ENCODE results near the gene TRIP13. TPM values are rescaled to one million over a fixed set of nuclear protein-coding genes. Genes with fewer than 3 reads are reported as not detected.
A peak's percentile ranks its signal among the peaks of the same experiment; 100 is the strongest.
"Not testable (repeated sequence)": the region's sequence is repeated elsewhere in the genome, so short reads cannot be mapped to it uniquely, and the experiment has no call there.

The TRIP13 gene
- total RNA-seq, 1 experiment from 2014 or later = 42.6 TPM

DNA sequence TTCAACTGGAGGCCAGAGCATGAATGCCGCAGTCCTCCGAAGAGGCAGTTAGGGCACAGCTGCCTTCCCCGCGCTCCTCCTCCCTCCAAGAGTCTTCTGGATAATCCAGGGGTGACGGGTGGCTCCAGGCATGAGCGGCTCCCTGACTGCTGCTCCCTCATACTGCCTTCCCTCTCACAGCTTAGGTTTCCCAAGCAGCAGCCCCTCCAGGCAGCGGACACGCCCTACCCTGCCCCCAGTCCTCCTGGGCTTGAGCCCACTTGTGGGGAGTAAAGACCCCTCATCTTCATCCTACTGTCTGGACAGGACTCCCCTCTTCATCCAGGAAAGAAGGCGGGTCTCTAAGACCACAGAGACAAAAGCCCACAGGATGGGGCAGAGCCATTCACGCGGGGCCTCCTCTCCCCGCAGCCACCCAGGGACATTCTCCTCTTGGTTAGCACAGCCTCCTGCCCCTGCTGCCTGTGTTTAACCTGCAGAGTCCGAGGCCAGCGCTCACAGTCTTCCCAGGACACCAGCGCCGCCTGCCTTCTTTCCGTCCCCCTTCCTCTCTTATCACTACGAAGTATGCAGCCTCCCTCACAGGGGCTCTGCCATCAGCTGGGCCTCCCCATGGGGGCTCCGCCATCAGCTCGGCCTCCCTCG, 47.5 kb upstream of the TRIP13 start:
- H3K4me1 Mint-ChIP-seq; H3K18ac ChIP-seq (ENCODE audit: insufficient read length, low read depth, low read length); H2BK120ac ChIP-seq (ENCODE audit: low read depth, low read length, poor library complexity, severe bottlenecking); H3K4me1 ChIP-seq (ENCODE audit: insufficient read depth, low read length); H3T11ph ChIP-seq (ENCODE audit: low read length); H3K14ac ChIP-seq (ENCODE audit: insufficient read depth, low read length); H3K27me3 ChIP-seq (ENCODE audit: insufficient read depth, low read length); H3K4ac ChIP-seq (ENCODE audit: low read depth, low read length); H4K5ac ChIP-seq (ENCODE audit: insufficient read length, low read depth, low read length); H2BK5ac ChIP-seq (ENCODE audit: insufficient read length, low read length); H3K56ac ChIP-seq (ENCODE audit: insufficient read length, low read depth, low read length); H3K4me2 ChIP-seq (ENCODE audit: insufficient read depth, insufficient read length, low read length); H3K9ac ChIP-seq (ENCODE audit: extremely low read depth, insufficient read length, low read length); H3K9me3 ChIP-seq (ENCODE audit: control insufficient read depth, low read depth, low read length); H3K9me3 Mint-ChIP-seq; H2AK5ac ChIP-seq (ENCODE audit: insufficient read length, low read length); H2BK15ac ChIP-seq (ENCODE audit: low read depth, low read length); DNase-seq; H3K27ac ChIP-seq (ENCODE audit: insufficient read length, low read depth, low read length); H3K23me2 ChIP-seq (ENCODE audit: insufficient read length, low read depth, low read length, poor library complexity, severe bottlenecking); H4K8ac ChIP-seq (replicated peaks; ENCODE audit: insufficient read length, low read depth, low read length); H3K27me3 Mint-ChIP-seq (ENCODE audit: low read depth); H2AFZ ChIP-seq (ENCODE audit: low read length); H4K20me1 ChIP-seq (ENCODE audit: control insufficient read depth, insufficient read depth, insufficient read length); H3K23ac ChIP-seq (ENCODE audit: insufficient read length, low read depth, low read length); H2BK12ac ChIP-seq (ENCODE audit: insufficient read length, low read depth, low read length); H3K79me1 ChIP-seq (ENCODE audit: insufficient read depth, low read depth, low read length, poor library complexity, severe bottlenecking); H4K91ac ChIP-seq (ENCODE audit: insufficient read length, low read depth, low read length); H3K4me3 Mint-ChIP-seq; H2BK20ac ChIP-seq (ENCODE audit: low read depth, low read length, poor library complexity, severe bottlenecking); H3K79me2 ChIP-seq (ENCODE audit: insufficient read depth, low read length): not testable (repeated sequence)
- WGBS (ENCODE audit: extremely low coverage, insufficient read length, low lambda C conversion rate) = no CpG with 5 or more reads among the region's 21 CpGs
- H3K27ac Mint-ChIP-seq = peak overlapping the region; percentile 40 to 80 (median 43); a peak in 4 of 7 replicates
- H3K36me3 Mint-ChIP-seq (ENCODE audit: insufficient read depth in 1 of 3, low read depth in 3 of 3) = peaks cover 0 to 20% (median 3%) of the 10 kb centered on the region in 3 experiments; a peak in 5 of 7 replicates

DNA sequence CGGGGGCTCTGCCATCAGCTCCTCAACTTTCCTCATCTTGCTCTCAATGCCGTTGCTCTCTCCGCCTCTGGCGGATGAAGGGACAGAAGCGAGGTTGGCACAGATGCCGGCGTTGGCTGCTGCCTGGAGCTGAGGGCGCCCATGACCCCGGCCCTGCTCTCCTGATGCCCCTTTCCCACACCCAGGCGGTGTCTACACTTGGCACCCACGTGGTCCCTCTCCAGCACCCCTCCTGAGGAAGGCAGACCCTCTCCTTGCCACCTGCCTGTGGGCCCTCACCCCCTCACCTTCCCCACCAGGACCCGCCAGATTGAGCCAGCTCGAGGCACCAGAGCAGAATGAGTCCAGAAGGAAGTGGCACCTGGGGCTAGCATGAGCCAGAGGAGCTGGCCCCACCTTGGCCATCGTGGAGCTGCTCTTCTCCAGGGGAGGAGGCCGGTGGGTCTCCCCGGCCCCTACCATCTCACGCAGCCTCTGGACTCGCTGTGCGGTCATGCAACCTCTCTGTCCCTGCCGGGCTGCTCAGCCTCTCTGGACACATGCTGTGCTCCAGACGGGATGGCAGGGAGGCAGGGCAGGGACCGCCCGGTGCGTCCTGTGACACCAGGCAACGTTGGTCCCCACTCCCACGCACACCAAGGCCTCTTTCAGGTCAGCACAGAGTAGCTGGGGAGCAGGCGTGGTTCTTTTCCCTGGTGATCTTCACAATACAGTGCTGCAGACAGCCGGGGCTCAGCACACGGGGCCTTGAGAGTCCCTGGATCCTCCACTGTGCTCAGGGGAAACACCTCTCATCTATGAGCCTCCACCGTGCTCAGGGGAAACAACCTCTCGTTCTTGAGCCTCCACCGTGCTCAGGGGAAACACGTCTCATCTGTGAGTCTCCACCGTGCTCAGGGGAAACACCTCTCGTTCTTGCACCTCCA, 46.7 kb upstream of the TRIP13 start:
- not testable (repeated sequence) for H3K4me3 Mint-ChIP-seq; H2BK20ac ChIP-seq (ENCODE audit: low read depth, low read length, poor library complexity, severe bottlenecking); H2BK12ac ChIP-seq (ENCODE audit: insufficient read length, low read depth, low read length); H3K9me3 Mint-ChIP-seq; H3K27ac ChIP-seq (ENCODE audit: insufficient read length, low read depth, low read length); H3K79me2 ChIP-seq (ENCODE audit: insufficient read depth, low read length); H3K9ac ChIP-seq (ENCODE audit: extremely low read depth, insufficient read length, low read length); H3K27me3 Mint-ChIP-seq (ENCODE audit: low read depth); H2BK5ac ChIP-seq (ENCODE audit: insufficient read length, low read length); H4K5ac ChIP-seq (ENCODE audit: insufficient read length, low read depth, low read length); H4K91ac ChIP-seq (ENCODE audit: insufficient read length, low read depth, low read length); H2BK15ac ChIP-seq (ENCODE audit: low read depth, low read length); H3K27me3 ChIP-seq (ENCODE audit: insufficient read depth, low read length); H3K23me2 ChIP-seq (ENCODE audit: insufficient read length, low read depth, low read length, poor library complexity, severe bottlenecking); H3K14ac ChIP-seq (ENCODE audit: insufficient read depth, low read length); H3K4me1 Mint-ChIP-seq; H3K4ac ChIP-seq (ENCODE audit: low read depth, low read length); H4K20me1 ChIP-seq (ENCODE audit: control insufficient read depth, insufficient read depth, insufficient read length); DNase-seq; H3K4me1 ChIP-seq (ENCODE audit: insufficient read depth, low read length); H2BK120ac ChIP-seq (ENCODE audit: low read depth, low read length, poor library complexity, severe bottlenecking); H3K4me2 ChIP-seq (ENCODE audit: insufficient read depth, insufficient read length, low read length); H3K79me1 ChIP-seq (ENCODE audit: insufficient read depth, low read depth, low read length, poor library complexity, severe bottlenecking); H2AK5ac ChIP-seq (ENCODE audit: insufficient read length, low read length); H3T11ph ChIP-seq (ENCODE audit: low read length); H3K27ac Mint-ChIP-seq; H3K18ac ChIP-seq (ENCODE audit: insufficient read length, low read depth, low read length); H3K23ac ChIP-seq (ENCODE audit: insufficient read length, low read depth, low read length); H2AFZ ChIP-seq (ENCODE audit: low read length); H3K56ac ChIP-seq (ENCODE audit: insufficient read length, low read depth, low read length); H3K9me3 ChIP-seq (ENCODE audit: control insufficient read depth, low read depth, low read length); H4K8ac ChIP-seq (replicated peaks; ENCODE audit: insufficient read length, low read depth, low read length)
- WGBS (ENCODE audit: extremely low coverage, insufficient read length, low lambda C conversion rate) = no CpG with 5 or more reads among the region's 35 CpGs
- H3K36me3 Mint-ChIP-seq (ENCODE audit: insufficient read depth in 1 of 3, low read depth in 3 of 3) = peaks cover 0 to 16% (median 0%) of the 10 kb centered on the region in 3 experiments; a peak in 4 of 7 replicates

Measured in H9 (cell line).